ENCODE data around the gene DLG5. TPM values are rescaled to one million over a fixed set of nuclear protein-coding genes. Genes with fewer than 3 reads are reported as not detected.

The DLG5 gene
- total and polyA plus RNA-seq, 9 of the 15 experiments (the other 6 are each of a cell fraction or from before 2014, with no cell fraction given), result 1.4 to 26.8 (median 11.2) TPM

DNA sequence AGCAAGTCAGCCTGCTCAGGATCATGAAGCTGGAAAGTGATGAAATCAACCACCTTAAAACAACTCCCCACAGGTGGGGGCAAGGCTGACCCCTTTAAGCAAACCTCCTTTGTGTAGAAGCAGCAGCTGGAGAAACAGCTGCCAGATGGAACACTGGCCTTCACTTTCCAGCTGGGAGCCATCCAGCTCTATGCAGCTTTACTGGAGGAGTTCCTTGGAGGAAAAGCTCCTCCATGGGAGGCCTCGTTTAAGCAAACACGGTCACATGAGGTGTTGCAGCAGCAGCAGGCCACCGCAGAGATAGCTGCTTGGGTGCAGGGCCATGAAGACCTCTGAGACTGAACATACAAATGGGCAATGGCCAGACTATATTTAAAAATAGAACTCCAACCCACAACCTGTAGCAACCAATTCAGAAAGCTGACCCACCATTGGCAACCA is 13.0 kb upstream of the DLG5 start (continued):
- TF ChIP-seq, protein P1, sequence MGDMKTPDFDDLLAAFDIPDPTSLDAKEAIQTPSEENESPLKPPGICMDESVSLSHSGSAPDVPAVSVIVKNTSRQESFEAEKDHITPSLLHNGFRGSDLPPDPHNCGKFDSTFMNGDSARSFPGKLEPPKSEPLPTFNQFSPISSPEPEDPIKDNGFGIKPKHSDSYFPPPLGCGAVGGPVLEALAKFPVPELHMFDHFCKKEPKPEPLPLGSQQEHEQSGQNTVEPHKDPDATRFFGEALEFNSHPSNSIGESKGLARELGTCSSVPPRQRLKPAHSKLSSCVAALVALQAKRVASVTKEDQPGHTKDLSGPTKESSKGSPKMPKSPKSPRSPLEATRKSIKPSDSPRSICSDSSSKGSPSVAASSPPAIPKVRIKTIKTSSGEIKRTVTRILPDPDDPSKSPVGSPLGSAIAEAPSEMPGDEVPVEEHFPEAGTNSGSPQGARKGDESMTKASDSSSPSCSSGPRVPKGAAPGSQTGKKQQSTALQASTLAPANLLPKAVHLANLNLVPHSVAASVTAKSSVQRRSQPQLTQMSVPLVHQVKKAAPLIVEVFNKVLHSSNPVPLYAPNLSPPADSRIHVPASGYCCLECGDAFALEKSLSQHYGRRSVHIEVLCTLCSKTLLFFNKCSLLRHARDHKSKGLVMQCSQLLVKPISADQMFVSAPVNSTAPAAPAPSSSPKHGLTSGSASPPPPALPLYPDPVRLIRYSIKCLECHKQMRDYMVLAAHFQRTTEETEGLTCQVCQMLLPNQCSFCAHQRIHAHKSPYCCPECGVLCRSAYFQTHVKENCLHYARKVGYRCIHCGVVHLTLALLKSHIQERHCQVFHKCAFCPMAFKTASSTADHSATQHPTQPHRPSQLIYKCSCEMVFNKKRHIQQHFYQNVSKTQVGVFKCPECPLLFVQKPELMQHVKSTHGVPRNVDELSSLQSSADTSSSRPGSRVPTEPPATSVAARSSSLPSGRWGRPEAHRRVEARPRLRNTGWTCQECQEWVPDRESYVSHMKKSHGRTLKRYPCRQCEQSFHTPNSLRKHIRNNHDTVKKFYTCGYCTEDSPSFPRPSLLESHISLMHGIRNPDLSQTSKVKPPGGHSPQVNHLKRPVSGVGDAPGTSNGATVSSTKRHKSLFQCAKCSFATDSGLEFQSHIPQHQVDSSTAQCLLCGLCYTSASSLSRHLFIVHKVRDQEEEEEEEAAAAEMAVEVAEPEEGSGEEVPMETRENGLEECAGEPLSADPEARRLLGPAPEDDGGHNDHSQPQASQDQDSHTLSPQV (IDR thresholded peaks at IDR 0.05), result 0 out of 2 replicates have a peak, but pooled peaks have one; percentile 26
- TF ChIP-seq SMAD4 (CRISPR knock-in tag; conservative IDR thresholded peaks at IDR 0.05), result no peak; the same call in 1 of the 2 replicates
- TF ChIP-seq ZSCAN32 (CRISPR knock-in tag; IDR thresholded peaks at IDR 0.05), result no peak
- no peak for TF ChIP-seq MCM5 (IDR thresholded peaks at IDR 0.05; ENCODE audit: low read depth)
- TF ChIP-seq HDGF (IDR thresholded peaks at IDR 0.05), result no peak
- TF ChIP-seq TCF7L2 (IDR thresholded peaks at IDR 0.05; ENCODE audit: low read depth, low read length), result no peak
- TF ChIP-seq NBN (IDR thresholded peaks at IDR 0.05; ENCODE audit: low read depth), result no peak
- TF ChIP-seq, protein P2, sequence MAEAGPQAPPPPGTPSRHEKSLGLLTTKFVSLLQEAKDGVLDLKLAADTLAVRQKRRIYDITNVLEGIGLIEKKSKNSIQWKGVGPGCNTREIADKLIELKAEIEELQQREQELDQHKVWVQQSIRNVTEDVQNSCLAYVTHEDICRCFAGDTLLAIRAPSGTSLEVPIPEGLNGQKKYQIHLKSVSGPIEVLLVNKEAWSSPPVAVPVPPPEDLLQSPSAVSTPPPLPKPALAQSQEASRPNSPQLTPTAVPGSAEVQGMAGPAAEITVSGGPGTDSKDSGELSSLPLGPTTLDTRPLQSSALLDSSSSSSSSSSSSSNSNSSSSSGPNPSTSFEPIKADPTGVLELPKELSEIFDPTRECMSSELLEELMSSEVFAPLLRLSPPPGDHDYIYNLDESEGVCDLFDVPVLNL (CRISPR knock-in tag; IDR thresholded peaks at IDR 0.05; ENCODE audit: low read depth), result no peak
- no peak for TF ChIP-seq GATAD2B (IDR thresholded peaks at IDR 0.05; ENCODE audit: borderline replicate concordance)
- TF ChIP-seq, protein P3, sequence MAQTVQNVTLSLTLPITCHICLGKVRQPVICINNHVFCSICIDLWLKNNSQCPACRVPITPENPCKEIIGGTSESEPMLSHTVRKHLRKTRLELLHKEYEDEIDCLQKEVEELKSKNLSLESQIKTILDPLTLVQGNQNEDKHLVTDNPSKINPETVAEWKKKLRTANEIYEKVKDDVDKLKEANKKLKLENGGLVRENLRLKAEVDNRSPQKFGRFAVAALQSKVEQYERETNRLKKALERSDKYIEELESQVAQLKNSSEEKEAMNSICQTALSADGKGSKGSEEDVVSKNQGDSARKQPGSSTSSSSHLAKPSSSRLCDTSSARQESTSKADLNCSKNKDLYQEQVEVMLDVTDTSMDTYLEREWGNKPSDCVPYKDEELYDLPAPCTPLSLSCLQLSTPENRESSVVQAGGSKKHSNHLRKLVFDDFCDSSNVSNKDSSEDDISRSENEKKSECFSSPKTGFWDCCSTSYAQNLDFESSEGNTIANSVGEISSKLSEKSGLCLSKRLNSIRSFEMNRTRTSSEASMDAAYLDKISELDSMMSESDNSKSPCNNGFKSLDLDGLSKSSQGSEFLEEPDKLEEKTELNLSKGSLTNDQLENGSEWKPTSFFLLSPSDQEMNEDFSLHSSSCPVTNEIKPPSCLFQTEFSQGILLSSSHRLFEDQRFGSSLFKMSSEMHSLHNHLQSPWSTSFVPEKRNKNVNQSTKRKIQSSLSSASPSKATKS (CRISPR knock-in tag; IDR thresholded peaks at IDR 0.05), result no peak
- TF ChIP-seq ZNF584 (CRISPR knock-in tag; IDR thresholded peaks at IDR 0.05; ENCODE audit: low read depth), result no peak
- no peak for TF ChIP-seq SAP30 (IDR thresholded peaks at IDR 0.05; ENCODE audit: borderline replicate concordance, insufficient read depth, low read depth, low read length, poor library complexity, severe bottlenecking)
